H9 (cell line): ENCODE results near the gene TOPORS. TPM values are rescaled to one million over a fixed set of nuclear protein-coding genes. Genes with fewer than 3 reads are reported as not detected.

ENCODE experiments used
- DNase-seq: peaks from one replicate; pipeline ENCODE4 v3.0.0-alpha.2; 2017
- H2AFZ ChIP-seq: one replicate; pipeline ENCODE4 v1.6.1; 2013; ENCODE audit warnings: mild to moderate bottlenecking, low read length, control low read depth, moderate library complexity
- H2AK5ac ChIP-seq: 2 replicates; pipeline ENCODE4 v1.6.1; 2013; ENCODE audit warnings: low read length, control low read depth, mixed read lengths; ENCODE audit not compliant: insufficient read length
- H2BK120ac ChIP-seq: one replicate; pipeline ENCODE4 v1.6.1; 2013; ENCODE audit warnings: low read depth, mild to moderate bottlenecking, low read length, control low read depth, inconsistent platforms; ENCODE audit not compliant: poor library complexity, severe bottlenecking
- H2BK12ac ChIP-seq: 2 replicates; pipeline ENCODE4 v1.6.1; 2013; ENCODE audit warnings: low read length, control low read depth, mixed read lengths, low read depth; ENCODE audit not compliant: insufficient read length
- H2BK15ac ChIP-seq: 2 replicates; pipeline ENCODE4 v1.6.1; 2013; ENCODE audit warnings: low read depth, low read length, control low read depth
- H2BK20ac ChIP-seq: one replicate; pipeline ENCODE4 v1.6.1; 2013; ENCODE audit warnings: low read depth, mild to moderate bottlenecking, low read length, control low read depth, inconsistent platforms; ENCODE audit not compliant: poor library complexity, severe bottlenecking
- H2BK5ac ChIP-seq: 2 replicates; pipeline ENCODE4 v1.6.1; 2013; ENCODE audit warnings: low read length, control low read depth, mixed read lengths; ENCODE audit not compliant: insufficient read length
- H3K14ac ChIP-seq: 2 replicates; pipeline ENCODE4 v1.6.1; 2013; ENCODE audit warnings: low read length, control low read depth; ENCODE audit not compliant: insufficient read depth
- H3K18ac ChIP-seq: 2 replicates; pipeline ENCODE4 v1.6.1; 2013; ENCODE audit warnings: low read depth, mild to moderate bottlenecking, mixed read lengths, low read length, control low read depth; ENCODE audit not compliant: insufficient read length
- H3K23ac ChIP-seq: 2 replicates; pipeline ENCODE4 v1.6.1; 2013; ENCODE audit warnings: low read length, control low read depth, mixed read lengths, low read depth; ENCODE audit not compliant: insufficient read length
- H3K23me2 ChIP-seq: 2 replicates; pipeline ENCODE4 v1.6.1; 2013; ENCODE audit warnings: low read depth, mild to moderate bottlenecking, mixed read lengths, low read length, control low read depth; ENCODE audit not compliant: insufficient read length, poor library complexity, severe bottlenecking
- H3K27ac ChIP-seq: 2 replicates; pipeline ENCODE4 v1.5.1; 2013; ENCODE audit warnings: low read length, control low read depth, mixed read lengths, low read depth; ENCODE audit not compliant: insufficient read length
- H3K27me3 ChIP-seq: 2 replicates; pipeline ENCODE4 v1.6.1; 2013; ENCODE audit warnings: low read length, control low read depth, inconsistent platforms; ENCODE audit not compliant: insufficient read depth
- H3K4ac ChIP-seq: 2 replicates; pipeline ENCODE4 v1.6.1; 2013; ENCODE audit warnings: low read depth, mild to moderate bottlenecking, control low read depth, inconsistent platforms, low read length, moderate library complexity
- H3K4me1 ChIP-seq: 2 replicates; pipeline ENCODE4 v1.6.1; 2013; ENCODE audit warnings: low read length, control low read depth, inconsistent platforms; ENCODE audit not compliant: insufficient read depth
- H3K4me2 ChIP-seq: 2 replicates; pipeline ENCODE4 v1.6.1; 2013; ENCODE audit warnings: low read length, control low read depth, mixed read lengths; ENCODE audit not compliant: insufficient read length, insufficient read depth
- H3K56ac ChIP-seq: 2 replicates; pipeline ENCODE4 v1.6.1; 2013; ENCODE audit warnings: low read depth, mild to moderate bottlenecking, mixed read lengths, low read length, control low read depth; ENCODE audit not compliant: insufficient read length
- H3K79me1 ChIP-seq: 2 replicates; pipeline ENCODE4 v1.6.1; 2013; ENCODE audit warnings: low read depth, mild to moderate bottlenecking, moderate library complexity, low read length, control low read depth, inconsistent platforms; ENCODE audit not compliant: insufficient read depth, poor library complexity, severe bottlenecking
- H3K79me2 ChIP-seq: 2 replicates; pipeline ENCODE4 v1.6.1; 2013; ENCODE audit warnings: low read length, control low read depth, inconsistent platforms; ENCODE audit not compliant: insufficient read depth
- H3K9ac ChIP-seq: 2 replicates; pipeline ENCODE4 v1.6.1; 2013; ENCODE audit warnings: low read length, control low read depth, mixed read lengths; ENCODE audit not compliant: insufficient read length; ENCODE audit errors: extremely low read depth
- H3K9me3 ChIP-seq: one replicate; pipeline ENCODE4 v1.6.1; 2013; ENCODE audit warnings: low read depth, low read length, inconsistent platforms; ENCODE audit not compliant: control insufficient read depth
- H3T11ph ChIP-seq: one replicate; pipeline ENCODE4 v1.6.1; 2013; ENCODE audit warnings: mild to moderate bottlenecking, low read length, control low read depth, inconsistent platforms
- H4K20me1 ChIP-seq: one replicate; pipeline ENCODE4 v1.6.1; 2013; ENCODE audit not compliant: control insufficient read depth, insufficient read length, insufficient read depth
- H4K5ac ChIP-seq: 2 replicates; pipeline ENCODE4 v1.6.1; 2013; ENCODE audit warnings: low read depth, mild to moderate bottlenecking, mixed read lengths, low read length, control low read depth; ENCODE audit not compliant: insufficient read length
- H4K8ac ChIP-seq: replicated peaks from 2 replicates; pipeline ENCODE4 v1.6.1; 2013; ENCODE audit warnings: low read length, control low read depth, mixed read lengths, low read depth; ENCODE audit not compliant: insufficient read length
- H4K91ac ChIP-seq: 2 replicates; pipeline ENCODE4 v1.6.1; 2013; ENCODE audit warnings: low read depth, mild to moderate bottlenecking, moderate library complexity, mixed read lengths, low read length, control low read depth; ENCODE audit not compliant: insufficient read length
- H3K27ac Mint-ChIP-seq, 3 experiments: 2 replicates in 2 of 3; 3 replicates in 1 of 3; pipeline ENCODE4 v1.8.0; 2020 to 2021; ENCODE audit warnings: mixed read lengths in 3 of 3, mild to moderate bottlenecking in 1 of 3, moderate library complexity in 1 of 3
- H3K27me3 Mint-ChIP-seq: 2 replicates; pipeline ENCODE4 v1.8.0; 2021; ENCODE audit warnings: low read depth, mild to moderate bottlenecking, moderate library complexity, mixed read lengths
- H3K36me3 Mint-ChIP-seq, 3 experiments: 2 replicates in 2 of 3; 3 replicates in 1 of 3; pipeline ENCODE4 v1.8.0; 2020 to 2021; ENCODE audit warnings: low read depth in 3 of 3, mixed read lengths in 3 of 3; ENCODE audit not compliant: insufficient read depth in 1 of 3
- H3K4me1 Mint-ChIP-seq, 2 experiments: 2 replicates each; pipeline ENCODE4 v1.8.0; 2020; ENCODE audit warnings: mixed read lengths in 2 of 2
- H3K4me3 Mint-ChIP-seq, 2 experiments: 2 replicates in 1 of 2; 3 replicates in 1 of 2; pipeline ENCODE4 v1.8.0; 2020 to 2021; ENCODE audit warnings: mild to moderate bottlenecking in 2 of 2, mixed read lengths in 2 of 2, moderate library complexity in 1 of 2
- H3K9me3 Mint-ChIP-seq, 2 experiments: 2 replicates in 1 of 2; 3 replicates in 1 of 2; pipeline ENCODE4 v1.8.0; 2020; ENCODE audit warnings: mild to moderate bottlenecking in 2 of 2, mixed read lengths in 2 of 2, moderate library complexity in 1 of 2
- WGBS: extraction: QIAGEN DNeasy Blood & Tissue Kit; methylation state at CpG from one replicate; pipeline ENCODE4 v1.1.7; 2013; ENCODE audit warnings: missing lambda C conversion rate, low lambda C conversion rate, mixed read lengths; ENCODE audit not compliant: insufficient read length; ENCODE audit errors: extremely low coverage; 5-methylcytosine and 5-hydroxymethylcytosine counted together
- total RNA-seq: library from RNA; stranded (reverse); gene quantifications from 2 replicates; pipeline ENCODE4 v1.2.1, GENCODE V29; 2021
- TF ChIP-seq, protein P1 (sequence below): fragments of 200-600 bp; sonication (generic); conservative IDR thresholded peaks from 3 replicates; pipeline ENCODE4 v1.8.0; 2021; ENCODE audit warnings: antibody characterized with exemption, mild to moderate bottlenecking

The TOPORS gene
- total RNA-seq, 1 experiment from 2014 or later = 31.9 TPM

GRCh38 chr9:32558408-32558934 lies 6.1 kb upstream of the TOPORS start:
- no peaks in the 10 kb centered on the region for H3K79me2 ChIP-seq
- H3K27ac Mint-ChIP-seq = no peak overlapping the region

More at GRCh38 chr9:32558408-32558934, 6.1 kb upstream of the TOPORS start:
- TF ChIP-seq, protein P1, sequence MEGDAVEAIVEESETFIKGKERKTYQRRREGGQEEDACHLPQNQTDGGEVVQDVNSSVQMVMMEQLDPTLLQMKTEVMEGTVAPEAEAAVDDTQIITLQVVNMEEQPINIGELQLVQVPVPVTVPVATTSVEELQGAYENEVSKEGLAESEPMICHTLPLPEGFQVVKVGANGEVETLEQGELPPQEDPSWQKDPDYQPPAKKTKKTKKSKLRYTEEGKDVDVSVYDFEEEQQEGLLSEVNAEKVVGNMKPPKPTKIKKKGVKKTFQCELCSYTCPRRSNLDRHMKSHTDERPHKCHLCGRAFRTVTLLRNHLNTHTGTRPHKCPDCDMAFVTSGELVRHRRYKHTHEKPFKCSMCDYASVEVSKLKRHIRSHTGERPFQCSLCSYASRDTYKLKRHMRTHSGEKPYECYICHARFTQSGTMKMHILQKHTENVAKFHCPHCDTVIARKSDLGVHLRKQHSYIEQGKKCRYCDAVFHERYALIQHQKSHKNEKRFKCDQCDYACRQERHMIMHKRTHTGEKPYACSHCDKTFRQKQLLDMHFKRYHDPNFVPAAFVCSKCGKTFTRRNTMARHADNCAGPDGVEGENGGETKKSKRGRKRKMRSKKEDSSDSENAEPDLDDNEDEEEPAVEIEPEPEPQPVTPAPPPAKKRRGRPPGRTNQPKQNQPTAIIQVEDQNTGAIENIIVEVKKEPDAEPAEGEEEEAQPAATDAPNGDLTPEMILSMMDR = no peak
- H3K9me3 Mint-ChIP-seq = no peaks in the 10 kb centered on the region
- Histone ChIP-seq H3K56ac (no peak overlapping the region), H2AK5ac (no peak overlapping the region), H3K9ac (no peak overlapping the region), H3T11ph (no peak overlapping the region), H2BK20ac (no peak overlapping the region), H3K9me3 (no peaks in the 10 kb centered on the region), H3K4ac (no peak overlapping the region), H4K91ac (no peak overlapping the region), H2BK15ac (no peak overlapping the region), H2AFZ (no peak overlapping the region), H2BK120ac (no peak overlapping the region), H4K8ac (no peak overlapping the region), H2BK5ac (no peak overlapping the region), H4K20me1 (no peaks in the 10 kb centered on the region), H3K27me3 (no peaks in the 10 kb centered on the region), H4K5ac (no peak overlapping the region), H3K14ac (no peak overlapping the region), H3K27ac (no peak overlapping the region), H3K23me2 (no peaks in the 10 kb centered on the region), H3K18ac (no peak overlapping the region), H3K23ac (no peak overlapping the region), H3K4me2 (no peak overlapping the region), H3K79me1 (no peaks in the 10 kb centered on the region), H3K4me1 (no peaks in the 10 kb centered on the region), H2BK12ac (no peak overlapping the region)
- no peak for DNase-seq
- peaks cover 0 to under 1% of the 10 kb centered on the region in 2 experiments; a peak in 1 of 4 replicates for H3K4me1 Mint-ChIP-seq
- peaks cover 0 to 4% (median 0%) of the 10 kb centered on the region in 3 experiments; a peak in 1 of 7 replicates for H3K36me3 Mint-ChIP-seq
- no peaks in the 10 kb centered on the region for H3K27me3 Mint-ChIP-seq
- no CpG with 5 or more reads among the region's 3 CpGs for WGBS
- H3K4me3 Mint-ChIP-seq = no peak overlapping the region
